HG03095 (cell line): Measurements from ENCODE around the gene CYTIP.

Experiments
- ATAC-seq: cut with Tn5 transposase; IDR thresholded peaks from one replicate; pipeline ENCODE4 v1.9.1; 2021; ENCODE audit warnings: moderate library complexity; ENCODE audit not compliant: unreplicated experiment

Gene CYTIP

DNA sequence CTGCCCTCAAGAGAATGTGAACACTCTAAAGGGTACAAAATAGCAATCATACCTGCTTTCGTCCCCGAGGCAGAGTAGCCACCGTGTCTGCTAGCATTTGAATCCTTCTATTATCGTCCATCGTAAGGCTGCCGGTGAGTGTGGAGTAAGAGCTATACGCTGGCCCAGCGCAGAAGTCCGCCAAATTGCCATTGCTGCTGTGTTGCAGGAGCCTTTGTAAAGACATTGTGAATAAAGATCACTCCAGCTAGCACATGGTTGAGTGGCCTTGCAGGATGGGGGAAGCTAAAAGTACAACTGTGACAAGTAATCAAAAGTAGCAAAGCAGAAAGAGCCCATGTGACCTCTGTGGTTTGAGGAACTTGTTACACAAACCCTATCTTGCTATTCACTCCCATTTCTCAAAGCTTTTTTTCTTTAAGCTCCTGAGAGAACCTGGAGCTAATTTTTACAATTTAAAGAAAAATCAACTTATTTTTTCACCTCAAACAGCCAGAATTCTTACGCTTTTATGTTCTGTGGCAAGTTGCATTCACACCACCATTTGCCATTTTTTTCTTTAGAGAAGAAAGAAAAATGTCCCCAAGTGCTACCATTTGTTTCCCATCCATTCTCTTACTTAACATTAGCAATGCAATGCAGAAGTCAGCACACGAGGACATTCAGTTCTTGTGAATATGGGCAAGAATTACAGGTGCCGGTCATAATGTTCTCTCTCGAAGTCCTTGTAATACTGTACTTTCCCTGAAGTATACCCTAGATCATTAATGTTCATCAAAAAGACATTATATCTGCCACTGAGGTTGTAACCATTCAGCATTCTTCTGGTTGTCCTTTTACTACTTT, at the start of gene CYTIP:
TSS of gene CYTIP (minus strand) at position 295 of the 846 bp plus-strand sequence. CDS start at position 226, 69 bp downstream.
- peak; percentile 50 for ATAC-seq

- peak; percentile 99 for ATAC-seq
Observed at GRCh38 chr2:157492189-157492773, 48.4 kb upstream of the CYTIP start.

DNA sequence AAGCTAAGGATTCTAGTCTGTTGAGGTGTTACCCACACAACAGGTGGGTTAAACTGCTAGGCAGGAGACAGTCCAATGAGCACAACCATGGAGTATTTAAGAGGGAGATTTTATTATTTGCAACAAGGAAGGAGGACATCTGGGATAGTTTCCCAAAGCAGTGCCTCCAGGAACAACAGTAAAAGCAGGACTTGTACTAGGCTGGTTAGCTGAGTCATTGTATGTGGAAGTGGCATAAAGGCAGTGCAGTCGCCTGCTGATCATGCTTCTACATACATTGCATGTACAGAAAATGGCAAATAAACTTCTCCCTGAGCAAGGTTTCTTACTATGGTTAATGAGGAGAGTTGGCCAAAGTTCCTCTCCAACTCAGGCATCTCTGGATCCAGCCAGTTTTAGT, 46.1 kb upstream of the CYTIP start:
- no peak for ATAC-seq

DNA sequence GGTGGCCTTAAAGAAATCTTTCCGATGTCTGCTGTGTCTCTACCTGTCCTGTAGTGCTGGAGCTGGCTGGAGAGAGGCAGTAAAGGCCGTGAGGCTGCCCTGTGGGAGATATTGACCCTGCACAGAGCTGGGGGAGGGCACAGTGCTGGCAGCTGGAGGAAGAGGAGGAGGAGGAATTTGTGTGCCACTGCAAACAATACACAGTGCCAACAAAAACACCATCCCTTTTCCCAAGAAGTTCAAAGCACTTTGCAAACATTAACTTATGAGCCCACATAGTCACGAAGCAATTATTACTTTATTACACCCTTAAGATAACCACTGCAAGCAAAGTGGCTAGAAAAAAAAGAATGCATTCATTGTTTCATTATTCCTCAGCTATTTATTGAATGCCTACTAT, 45.0 kb upstream of the CYTIP start:
- ATAC-seq = no peak

DNA sequence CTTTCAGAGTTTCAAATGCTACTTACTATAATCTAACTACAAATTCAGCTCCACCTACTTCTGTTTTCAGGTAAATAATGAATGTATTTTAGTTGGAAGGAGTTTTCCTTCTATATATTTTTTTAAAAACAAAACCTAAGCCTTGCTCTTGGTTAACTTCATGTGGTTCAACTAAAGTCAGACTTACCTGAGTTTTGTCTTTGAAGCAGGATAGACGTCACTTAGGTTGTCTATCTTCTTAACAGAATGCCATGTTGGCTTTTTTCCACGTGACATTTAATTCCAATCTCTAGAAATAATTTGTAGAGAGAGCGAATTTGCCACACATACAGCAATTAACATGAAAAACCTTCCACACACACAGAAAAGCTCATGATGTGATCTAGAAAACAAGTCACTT, 43.9 kb upstream of the CYTIP start:
- no peak for ATAC-seq

GRCh38 chr2:157487271-157487610, 43.4 kb upstream of the CYTIP start:
- no peak for ATAC-seq

DNA sequence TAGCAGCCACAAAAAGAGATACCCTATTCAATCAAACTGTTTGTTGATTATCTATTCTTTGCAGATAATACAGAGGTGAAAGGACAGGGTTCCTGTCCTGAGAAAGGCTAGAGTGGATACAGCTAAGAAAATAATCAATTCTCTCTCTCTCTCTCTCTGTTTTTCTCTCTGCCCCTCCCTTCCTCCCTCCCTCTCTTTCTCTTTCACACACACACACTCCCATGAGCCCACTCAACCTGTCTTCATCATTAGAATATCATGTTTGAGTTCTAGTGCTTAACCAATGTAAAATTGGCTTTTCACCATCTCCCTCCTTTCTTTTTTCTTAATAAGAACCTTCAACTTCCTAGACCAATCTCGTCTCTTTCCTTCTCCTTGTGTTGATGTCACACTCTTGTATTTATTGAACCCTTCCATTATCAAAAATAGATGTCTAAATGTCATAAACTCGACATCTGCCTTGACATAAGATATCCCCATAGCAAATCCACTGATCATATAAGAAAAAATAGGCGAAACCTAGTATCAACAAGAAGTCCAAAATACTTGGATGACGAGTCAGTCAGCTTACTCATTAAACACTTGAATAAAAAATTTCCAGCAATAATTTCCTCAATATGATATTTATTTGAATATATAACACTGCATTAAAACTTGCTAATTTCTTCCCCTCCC, 42.8 kb upstream of the CYTIP start:
- no peak for ATAC-seq

DNA sequence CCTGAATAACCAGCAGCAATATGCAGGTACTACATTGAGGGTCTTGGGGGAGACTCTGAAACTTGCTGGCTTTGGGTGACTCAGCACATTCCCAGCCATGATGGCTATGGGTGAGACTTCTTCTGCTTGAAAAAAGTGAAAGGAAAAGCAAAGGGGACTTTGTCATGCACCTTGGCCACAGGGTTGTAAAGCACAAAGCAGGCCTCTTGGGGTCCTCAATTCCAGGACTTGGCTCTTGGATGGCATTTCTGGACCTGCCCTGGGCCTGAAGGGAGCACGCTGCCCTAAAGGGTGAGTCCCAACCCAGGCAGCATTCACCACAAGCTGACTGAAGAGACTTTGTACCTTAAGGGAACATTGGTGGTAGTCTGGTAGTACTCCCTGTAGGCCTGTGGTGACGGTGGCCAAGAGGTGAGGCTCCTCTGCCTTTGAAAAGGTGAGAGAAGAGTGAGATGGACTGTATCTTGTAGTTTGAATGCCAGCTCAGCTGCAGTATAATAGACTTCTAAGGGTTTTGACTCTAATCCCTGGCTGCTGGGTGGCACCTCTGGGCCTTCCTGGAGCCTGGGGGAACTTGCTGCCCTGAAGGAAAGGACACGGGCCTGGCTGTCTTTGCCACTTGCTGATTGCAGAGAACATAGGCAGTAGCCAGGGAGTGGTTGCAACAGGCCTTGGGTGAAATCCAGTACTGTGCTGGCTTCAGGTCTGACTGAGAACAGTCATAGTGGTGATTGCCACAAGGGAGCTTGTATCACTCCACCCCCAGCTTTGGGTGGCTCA, 36.5 kb upstream of the CYTIP start:
- peak; percentile 80 for ATAC-seq

DNA sequence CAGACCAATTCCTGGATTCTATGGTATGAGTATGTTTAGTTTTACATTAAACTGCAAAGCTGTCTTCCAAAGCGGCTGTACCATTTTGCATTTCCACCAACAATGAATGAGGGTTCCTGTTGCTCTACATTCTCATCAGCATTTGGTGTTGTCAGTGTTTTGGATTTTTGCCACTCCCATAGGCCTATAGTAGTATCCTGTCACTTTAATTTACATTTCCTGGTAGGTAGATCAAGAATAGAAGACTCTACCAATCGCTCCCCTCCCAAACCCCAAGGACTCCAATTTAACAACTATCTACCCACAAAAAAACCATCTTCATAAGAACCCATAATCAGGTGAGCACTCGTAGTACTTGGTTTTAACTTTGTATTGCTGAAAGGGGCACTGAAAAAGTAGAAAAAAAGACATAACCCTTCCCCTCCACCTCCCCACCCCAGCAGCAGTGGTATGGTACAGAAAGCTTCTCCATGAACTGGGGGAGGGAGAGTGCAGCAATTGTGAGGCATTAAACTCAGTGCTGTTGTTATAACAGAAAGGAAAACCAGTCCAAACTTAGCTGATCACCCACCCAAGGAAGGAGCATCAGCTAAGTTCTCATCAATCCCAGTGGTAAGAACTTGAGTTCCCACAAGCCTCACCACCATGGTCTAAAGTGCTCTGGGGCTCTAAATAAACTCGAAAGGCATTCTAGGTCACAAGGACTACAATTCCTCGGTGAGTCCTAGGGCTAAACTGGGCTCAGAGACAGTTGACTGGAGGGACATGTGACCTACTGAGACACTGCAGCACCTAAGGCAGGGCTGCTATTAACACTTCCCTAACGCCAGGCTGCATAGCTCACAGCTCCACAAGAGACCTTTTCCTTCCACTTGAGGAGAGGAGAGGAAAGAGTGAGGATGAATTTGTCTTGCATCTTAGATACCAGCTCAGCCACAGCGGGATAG, 35.5 kb upstream of the CYTIP start:
- no peak for ATAC-seq

DNA sequence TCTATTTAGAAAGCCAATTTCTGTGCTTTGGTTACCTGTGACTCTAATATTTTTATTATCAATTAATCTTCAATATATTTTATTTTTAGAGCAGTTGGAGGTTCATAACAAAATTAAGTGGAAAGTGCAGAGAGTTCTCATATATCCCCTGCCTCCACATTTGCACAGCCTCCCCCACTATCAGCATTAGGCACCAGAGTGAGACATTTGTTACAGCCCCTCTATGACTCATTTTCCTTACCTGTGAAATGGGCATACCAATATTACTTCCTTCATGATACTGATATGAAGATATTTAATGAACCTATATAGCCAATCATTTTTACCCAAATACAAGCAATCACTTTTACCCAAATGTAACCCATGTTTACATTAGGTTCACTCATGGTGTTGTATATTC, 34.0 kb upstream of the CYTIP start:
- no peak for ATAC-seq

DNA sequence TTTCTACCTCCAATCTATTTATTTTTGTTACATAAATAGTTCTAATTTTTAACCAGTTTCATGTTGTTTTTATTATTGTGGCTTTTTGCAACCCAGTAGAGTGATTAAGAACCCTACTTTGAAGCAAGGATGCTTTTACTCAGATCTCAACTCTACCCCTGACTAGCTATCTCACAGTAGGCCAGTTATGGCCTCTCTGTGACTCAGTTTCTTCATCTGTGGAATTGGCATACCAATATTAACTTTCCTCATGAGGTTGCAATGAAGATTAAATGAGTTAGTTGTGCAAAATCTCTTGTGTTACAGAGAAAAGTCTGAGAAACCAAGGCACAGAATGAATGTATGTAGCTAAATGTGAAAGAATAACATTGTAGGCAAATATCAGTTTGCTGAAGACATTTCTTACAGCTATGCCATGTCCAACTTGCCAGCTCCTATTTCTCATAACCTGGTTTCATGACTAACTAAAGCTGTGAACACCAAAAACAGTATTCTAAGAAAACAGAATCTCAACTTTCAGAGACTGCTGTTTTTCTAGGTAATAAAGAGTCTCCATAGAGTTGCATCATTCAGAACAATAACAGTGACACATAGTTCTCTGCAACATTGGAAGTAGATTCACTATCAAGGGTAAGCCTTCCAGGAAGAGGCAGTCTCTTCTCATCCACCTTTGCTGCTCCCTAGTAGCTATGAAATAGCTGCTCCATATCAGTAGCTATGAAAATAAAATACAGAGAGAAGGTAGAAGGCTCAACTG, 33.2 kb upstream of the CYTIP start:
- ATAC-seq = no peak

GRCh38 chr2:157475722-157476390, 32.0 kb upstream of the CYTIP start:
- ATAC-seq = no peak

DNA sequence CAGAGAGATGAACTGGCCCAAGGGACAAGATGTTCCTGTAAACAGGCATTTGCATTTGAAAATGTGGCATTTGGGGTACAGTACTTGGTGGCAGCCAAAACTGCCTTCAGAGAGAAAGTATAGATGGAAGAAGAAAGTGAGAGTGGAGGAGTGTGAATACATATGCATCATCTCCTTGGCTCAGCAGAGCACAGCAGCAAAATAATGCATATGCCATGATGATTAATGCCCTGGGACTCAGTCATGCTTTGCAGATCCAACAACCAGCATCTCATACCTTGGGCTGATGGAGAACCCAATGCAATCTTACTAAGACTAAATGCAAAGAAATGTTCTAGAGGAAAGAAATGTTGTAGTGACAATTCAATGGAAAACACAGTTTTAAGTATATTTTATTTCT, 29.7 kb upstream of the CYTIP start:
- ATAC-seq = no peak

GRCh38 chr2:157471078-157471477, 27.2 kb upstream of the CYTIP start:
- peak; percentile 18 for ATAC-seq

DNA sequence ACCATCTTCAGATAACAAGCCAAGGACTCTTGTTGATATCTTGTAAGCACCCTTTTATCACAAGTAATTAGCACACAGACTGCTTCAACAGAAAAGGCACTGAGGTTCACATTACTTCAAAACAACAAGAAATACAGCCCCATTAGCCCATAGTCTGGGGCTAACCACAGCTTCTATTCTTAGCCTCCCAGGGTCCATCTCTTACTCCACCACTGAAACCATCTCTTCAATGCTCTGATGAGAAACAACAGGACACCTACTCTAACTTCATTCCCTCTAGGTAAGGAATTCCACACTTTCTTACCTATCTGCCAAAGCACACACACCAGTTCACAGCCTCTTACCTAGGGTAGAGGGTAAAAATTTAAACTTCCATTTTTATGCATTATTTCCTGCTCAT, 26.4 kb upstream of the CYTIP start:
- ATAC-seq = peak; percentile 49

DNA sequence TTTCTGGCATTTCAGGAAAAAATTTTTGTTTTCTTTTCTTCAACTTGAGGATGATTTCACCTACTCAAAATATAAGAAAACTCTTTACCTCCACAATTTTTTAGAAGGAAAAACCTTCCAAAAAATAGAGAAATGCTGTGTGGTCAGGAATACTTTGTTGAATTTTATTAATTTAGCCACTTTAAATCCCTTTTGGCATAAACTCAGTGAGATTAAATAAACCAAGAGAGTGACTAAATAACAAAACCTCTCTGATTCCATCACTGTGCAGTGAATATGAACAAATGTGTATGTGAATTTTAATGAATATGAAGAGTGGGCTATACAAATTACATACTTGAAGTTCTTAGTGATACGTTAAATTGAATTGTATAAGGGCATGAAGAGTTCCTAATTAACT, 25.8 kb upstream of the CYTIP start:
- ATAC-seq = no peak

DNA sequence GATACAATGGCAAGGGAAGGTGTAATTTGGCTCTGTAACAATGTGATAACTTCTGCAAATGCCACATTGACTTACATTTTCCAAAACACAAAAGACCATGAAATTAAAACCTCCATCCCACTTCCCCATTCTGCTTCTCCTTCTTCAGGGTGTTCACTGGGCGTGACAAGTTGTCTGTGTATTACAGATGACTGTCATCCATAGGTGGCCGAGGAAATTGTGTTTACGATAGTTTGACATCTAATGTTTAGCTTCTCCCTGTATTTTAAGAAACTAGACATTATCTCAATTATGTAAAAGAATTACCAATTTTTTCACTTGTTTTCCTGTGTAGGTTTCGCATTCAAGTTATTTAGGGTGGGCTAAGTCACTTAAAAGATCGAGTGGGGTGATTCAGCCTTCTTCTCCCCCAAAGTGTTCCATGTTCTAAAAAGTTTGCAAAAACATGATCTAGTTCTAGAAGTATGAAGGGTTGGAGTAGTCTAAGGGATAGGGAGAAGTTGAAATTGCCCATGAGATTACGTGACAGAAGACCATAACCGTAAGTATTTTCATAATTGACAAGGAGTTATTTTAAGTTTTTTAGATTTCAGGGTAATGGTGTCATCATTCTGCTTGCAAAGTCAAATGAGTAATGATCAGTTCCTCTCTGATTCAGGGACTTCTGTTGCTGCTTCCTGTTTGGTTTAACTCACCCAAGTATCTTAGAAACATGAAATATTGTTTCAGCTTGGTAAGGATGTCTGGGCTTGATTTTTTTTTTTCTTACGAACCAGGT, 25.2 kb upstream of the CYTIP start:
- peak; percentile 86 for ATAC-seq

DNA sequence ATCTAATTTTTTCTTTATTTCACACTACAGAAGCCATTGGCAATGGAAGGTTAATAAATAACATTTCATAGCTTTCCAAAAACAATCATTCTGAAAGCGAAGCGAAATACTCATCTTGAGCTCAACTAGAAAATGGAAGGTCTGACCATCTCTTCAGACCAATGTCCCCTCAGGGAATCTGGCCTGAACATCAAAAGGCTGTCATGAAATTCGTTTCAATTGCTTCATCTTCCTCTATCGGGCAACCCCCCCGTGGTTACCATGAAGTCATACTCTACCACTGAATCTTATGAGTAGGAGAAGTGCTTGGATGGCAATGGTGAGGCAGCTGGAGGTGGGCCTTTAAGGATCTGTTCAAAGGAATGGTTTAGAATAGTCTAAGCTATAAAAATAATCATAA, 22.9 kb upstream of the CYTIP start:
- no peak for ATAC-seq
